Measurements from ENCODE around the gene TSPO2. TPM values are rescaled to one million over a fixed set of nuclear protein-coding genes. Genes with fewer than 3 reads are reported as not detected.

The TSPO2 gene
- total and polyA plus RNA-seq, 2 of the 13 experiments (the other 11 are each of a cell fraction or from before 2014, with no cell fraction given): 0.55 TPM; not detected in 1

- TF ChIP-seq ZNF207 (IDR thresholded peaks at IDR 0.05; ENCODE audit: borderline replicate concordance) (no peak), NCOA5 (CRISPR knock-in tag; IDR thresholded peaks at IDR 0.05) (no peak), ZNF383 (CRISPR knock-in tag; IDR thresholded peaks at IDR 0.05; ENCODE audit: borderline replicate concordance) (no peak), ZZZ3 (CRISPR knock-in tag; IDR thresholded peaks at IDR 0.05; ENCODE audit: borderline replicate concordance) (no peak), ZNF441 (CRISPR knock-in tag; IDR thresholded peaks at IDR 0.05; ENCODE audit: borderline replicate concordance) (peak; percentile 83; the same call in 1 of the 2 replicates), ZNF318 (CRISPR knock-in tag; IDR thresholded peaks at IDR 0.05) (0 out of 2 replicates have a peak, but pooled peaks have one; percentile 2), ZNF367 (CRISPR knock-in tag; IDR thresholded peaks at IDR 0.05; ENCODE audit: borderline replicate concordance) (no peak), ELK4 (CRISPR knock-in tag; IDR thresholded peaks at IDR 0.05; ENCODE audit: borderline replicate concordance) (no peak), ELF4 (CRISPR knock-in tag; IDR thresholded peaks at IDR 0.05; ENCODE audit: borderline replicate concordance) (peak; percentile 85; the same call in 1 of the 2 replicates), PHF21A (CRISPR knock-in tag; IDR thresholded peaks at IDR 0.05) (peak; percentile 93), KLF11 (CRISPR knock-in tag; IDR thresholded peaks at IDR 0.05) (0 out of 2 replicates have a peak, but pooled peaks have one; percentile 17), ZNF597 (CRISPR knock-in tag; IDR thresholded peaks at IDR 0.05) (0 out of 2 replicates have a peak, but pooled peaks have one; percentile 55), NRL (CRISPR knock-in tag; IDR thresholded peaks at IDR 0.05; ENCODE audit: borderline replicate concordance) (peak; percentile 39; the same call in 1 of the 2 replicates), ZNF678 (CRISPR knock-in tag; IDR thresholded peaks at IDR 0.05) (no peak)
- TF ChIP-seq, protein P1, sequence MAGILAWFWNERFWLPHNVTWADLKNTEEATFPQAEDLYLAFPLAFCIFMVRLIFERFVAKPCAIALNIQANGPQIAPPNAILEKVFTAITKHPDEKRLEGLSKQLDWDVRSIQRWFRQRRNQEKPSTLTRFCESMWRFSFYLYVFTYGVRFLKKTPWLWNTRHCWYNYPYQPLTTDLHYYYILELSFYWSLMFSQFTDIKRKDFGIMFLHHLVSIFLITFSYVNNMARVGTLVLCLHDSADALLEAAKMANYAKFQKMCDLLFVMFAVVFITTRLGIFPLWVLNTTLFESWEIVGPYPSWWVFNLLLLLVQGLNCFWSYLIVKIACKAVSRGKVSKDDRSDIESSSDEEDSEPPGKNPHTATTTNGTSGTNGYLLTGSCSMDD (CRISPR knock-in tag; IDR thresholded peaks at IDR 0.05): no peak
- TF ChIP-seq, protein P2, sequence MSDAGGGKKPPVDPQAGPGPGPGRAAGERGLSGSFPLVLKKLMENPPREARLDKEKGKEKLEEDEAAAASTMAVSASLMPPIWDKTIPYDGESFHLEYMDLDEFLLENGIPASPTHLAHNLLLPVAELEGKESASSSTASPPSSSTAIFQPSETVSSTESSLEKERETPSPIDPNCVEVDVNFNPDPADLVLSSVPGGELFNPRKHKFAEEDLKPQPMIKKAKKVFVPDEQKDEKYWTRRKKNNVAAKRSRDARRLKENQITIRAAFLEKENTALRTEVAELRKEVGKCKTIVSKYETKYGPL (CRISPR knock-in tag; IDR thresholded peaks at IDR 0.05): no peak
These were observed 1.9 kb upstream of the TSPO2 start (continued) for GRCh38 chr6:41040101-41040939.

Measured in HepG2 (cell line).